Uterus (tissue), 2 donors: ENCODE measurements around the gene KRT31.

Experiments used
- CTCF ChIP-seq, 4 experiments: fragments of 200-600 bp in 2 of 4; fragments of 450-650 bp in 2 of 4; sonication (generic) in 2 of 4; IDR thresholded peaks; one replicate each; pipeline ENCODE4 v1.5.1; 2016 to 2019; ENCODE audit warnings: antibody characterized with exemption in 4 of 4, mild to moderate bottlenecking in 2 of 4, moderate library complexity in 1 of 4
- POLR2A ChIP-seq, 2 donors: fragments of 450-650 bp; IDR thresholded peaks; one replicate each; pipeline ENCODE4 v1.6.1; 2016; ENCODE audit warnings: antibody characterized with exemption in 2 of 2, mild to moderate bottlenecking in 1 of 2, moderate library complexity in 1 of 2

GRCh38 chr17:41367426-41368075, 29.9 kb downstream of the KRT31 start:
- TF ChIP-seq CTCF (IDR thresholded peaks at IDR 0.05) (no peak), POLR2A (IDR thresholded peaks at IDR 0.05) (no peak)
